GM12801 (cell line): ENCODE data around the gene C7orf33.

ENCODE experiments used
- TF ChIP-seq, protein P1 (sequence below): IDR thresholded peaks from one replicate; pipeline ENCODE4 v1.5.1; 2011; ENCODE audit warnings: control low read depth; ENCODE audit not compliant: insufficient read length; ENCODE audit errors: extremely low read depth

C7orf33 gene

DNA sequence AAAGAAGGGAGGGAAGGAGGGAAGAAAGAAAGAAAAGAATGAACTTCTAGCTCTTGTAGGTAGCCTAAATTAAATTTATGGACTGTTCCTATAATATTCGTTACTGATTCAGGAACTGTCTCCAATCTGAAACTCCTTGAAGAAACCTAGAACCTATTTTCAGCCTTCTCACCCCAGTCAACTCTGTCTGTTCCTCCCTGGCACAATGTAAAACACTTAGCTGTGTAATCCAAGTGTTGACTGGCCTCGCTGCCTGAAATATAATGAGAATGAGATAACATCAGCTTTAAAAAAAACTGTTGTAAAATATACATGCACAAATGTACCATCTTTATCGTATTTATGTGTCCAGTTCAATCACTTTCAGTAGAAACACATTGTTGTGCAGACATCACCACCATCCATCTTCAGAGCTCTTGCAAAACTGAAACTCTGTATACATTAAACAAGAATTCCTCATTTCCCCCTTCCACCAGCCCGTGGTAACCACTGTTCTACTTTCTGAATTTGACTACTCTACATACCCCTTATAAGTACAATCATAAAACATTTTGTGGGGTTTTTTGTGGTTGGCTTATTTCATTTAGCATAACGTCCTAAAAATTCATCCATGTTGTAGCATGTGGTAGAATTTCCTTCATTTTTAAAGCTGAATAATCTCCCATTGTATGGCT, 6.3 kb upstream of the C7orf33 start:
- TF ChIP-seq, protein P1, sequence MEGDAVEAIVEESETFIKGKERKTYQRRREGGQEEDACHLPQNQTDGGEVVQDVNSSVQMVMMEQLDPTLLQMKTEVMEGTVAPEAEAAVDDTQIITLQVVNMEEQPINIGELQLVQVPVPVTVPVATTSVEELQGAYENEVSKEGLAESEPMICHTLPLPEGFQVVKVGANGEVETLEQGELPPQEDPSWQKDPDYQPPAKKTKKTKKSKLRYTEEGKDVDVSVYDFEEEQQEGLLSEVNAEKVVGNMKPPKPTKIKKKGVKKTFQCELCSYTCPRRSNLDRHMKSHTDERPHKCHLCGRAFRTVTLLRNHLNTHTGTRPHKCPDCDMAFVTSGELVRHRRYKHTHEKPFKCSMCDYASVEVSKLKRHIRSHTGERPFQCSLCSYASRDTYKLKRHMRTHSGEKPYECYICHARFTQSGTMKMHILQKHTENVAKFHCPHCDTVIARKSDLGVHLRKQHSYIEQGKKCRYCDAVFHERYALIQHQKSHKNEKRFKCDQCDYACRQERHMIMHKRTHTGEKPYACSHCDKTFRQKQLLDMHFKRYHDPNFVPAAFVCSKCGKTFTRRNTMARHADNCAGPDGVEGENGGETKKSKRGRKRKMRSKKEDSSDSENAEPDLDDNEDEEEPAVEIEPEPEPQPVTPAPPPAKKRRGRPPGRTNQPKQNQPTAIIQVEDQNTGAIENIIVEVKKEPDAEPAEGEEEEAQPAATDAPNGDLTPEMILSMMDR: no peak

DNA sequence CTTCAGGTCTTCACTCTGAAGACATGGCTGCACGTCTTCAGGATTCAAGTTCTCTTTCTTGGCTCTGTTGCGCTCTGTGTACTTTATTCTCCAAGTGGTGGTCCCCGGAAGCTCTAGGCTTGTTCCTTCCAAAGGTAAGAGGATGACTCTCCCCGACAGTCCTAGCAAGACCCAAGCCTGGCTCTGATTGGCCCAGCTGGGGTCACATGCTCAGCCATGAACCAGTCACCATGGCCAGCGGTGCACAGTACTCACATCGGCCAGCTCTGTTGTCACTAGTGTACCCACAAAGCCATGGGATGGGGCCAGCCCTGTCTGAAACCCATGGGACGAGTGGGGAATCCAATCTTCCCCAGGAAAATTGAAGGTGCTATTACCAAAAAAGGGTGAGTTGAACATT, 5.2 kb upstream of the C7orf33 start:
- TF ChIP-seq, protein P1: no peak

DNA sequence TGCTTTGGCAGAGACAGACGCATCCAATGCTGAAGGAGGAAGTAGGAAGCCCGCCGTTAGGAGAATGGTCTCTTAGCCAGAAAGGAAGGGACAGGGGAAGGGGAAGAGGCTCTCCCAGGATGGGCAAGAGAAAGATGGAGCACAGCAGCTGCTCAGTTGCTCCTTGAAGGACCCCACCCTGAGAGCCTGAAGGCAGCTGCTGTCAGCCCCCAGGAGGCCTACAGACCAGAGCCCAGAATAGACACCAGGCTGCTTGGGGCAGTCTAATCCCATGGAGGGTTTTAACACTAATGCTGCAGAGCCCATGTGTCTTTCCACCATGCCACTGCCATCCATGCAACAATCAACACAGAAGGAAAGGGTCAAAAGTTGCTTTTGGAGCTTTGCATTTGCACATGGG, 3.5 kb upstream of the C7orf33 start:
- TF ChIP-seq, protein P1: no peak

DNA sequence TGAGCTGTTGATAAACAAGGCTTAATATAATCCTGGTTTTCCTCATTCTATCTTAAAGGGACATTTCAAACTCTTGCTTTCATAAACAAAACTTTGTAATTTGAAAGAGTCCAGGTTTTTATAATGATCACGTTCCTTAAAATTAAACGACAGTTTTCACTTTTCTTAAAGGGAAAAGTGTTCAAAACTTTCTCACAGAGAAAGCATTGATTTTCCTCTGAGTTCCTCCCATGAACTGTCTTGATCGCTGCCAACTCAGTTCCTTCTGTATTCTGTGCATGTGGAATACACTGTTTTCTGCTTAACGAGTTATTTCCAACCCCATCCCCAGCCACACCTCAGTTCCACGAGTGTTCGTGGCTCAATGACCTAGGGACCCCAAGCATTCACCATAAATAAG, 2.4 kb upstream of the C7orf33 start:
- TF ChIP-seq, protein P1: no peak

DNA sequence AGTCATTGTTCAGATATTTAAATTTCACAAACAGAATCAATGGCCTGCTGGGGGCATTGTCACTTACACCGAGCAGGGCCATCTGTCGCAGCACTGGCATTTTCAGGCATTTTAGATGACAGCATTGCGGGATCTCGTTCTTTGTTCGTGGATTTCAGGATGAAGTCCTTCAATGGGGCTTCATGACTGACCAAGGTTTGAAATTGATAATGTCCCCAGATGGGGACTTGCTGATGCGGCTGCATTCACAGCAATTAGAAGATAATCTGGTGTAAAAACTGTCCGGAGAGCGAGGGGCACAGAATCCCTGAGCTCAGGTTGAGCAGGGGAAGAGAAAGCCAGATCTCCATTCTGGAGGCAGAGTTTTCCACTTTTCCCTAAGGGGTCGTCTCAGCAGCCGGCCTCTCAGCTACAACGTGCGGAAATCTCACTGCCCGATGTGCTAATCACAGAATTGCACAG, 1.9 kb upstream of the C7orf33 start:
- TF ChIP-seq, protein P1: no peak

DNA sequence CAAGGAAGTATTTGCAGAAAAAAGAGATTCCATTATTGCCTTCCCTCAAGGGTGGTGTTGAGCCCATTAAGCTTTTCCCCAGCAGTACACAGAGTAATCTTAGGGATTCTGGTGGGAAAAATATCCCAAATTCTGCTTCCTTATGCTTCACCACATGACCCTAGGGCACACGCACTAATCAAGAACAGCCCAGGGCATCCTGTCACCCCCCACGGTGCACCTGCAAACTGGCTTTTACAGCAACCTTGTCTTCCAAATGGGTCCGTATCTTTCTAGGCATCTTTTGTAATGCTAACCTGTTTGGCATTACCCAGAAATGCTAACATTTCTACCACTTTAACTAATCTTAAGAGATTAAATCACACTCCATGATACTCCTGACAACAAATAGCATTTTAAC, 926 bp upstream of the C7orf33 start:
- TF ChIP-seq, protein P1: no peak

DNA sequence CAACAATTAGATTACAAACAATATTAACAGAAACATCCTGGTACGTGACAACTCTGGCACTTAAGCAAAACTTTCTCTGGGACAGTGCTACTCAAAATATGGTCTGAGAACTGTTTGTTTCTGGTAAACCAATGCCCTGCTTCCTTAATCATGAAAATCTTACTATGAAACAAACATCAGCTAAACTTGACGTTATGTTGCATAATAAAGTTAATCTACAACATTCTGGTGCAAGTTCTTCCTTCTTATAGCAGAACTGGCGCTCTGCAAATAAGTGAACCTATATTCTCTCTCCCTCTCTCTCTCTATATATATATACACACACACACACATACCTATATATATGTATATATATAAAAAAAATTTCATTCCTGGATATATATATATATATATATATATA, 7.8 kb downstream of the C7orf33 start:
- TF ChIP-seq, protein P1: no peak

DNA sequence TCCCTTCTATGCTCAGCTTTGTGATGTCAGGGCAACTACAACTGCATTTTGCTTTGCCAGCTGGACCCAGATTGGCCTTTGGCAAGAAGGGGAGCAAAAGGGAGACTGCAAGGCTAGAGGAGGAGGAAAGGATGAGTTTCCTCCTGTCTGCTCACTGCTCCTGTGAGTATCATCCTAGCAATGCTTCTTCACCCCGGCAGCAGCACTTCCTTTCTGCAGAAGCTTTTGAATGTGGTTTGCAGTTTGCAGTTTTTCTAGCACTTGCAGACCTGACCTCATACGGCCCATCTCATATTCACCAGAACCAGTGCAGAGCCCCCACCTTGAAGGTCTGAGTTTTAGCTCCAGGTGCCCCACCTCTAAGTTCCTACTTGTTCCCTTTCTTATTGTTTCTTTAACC, 14.8 kb downstream of the C7orf33 start:
- TF ChIP-seq, protein P1: no peak
